Measurements from ENCODE around the gene USP48.

DNA sequence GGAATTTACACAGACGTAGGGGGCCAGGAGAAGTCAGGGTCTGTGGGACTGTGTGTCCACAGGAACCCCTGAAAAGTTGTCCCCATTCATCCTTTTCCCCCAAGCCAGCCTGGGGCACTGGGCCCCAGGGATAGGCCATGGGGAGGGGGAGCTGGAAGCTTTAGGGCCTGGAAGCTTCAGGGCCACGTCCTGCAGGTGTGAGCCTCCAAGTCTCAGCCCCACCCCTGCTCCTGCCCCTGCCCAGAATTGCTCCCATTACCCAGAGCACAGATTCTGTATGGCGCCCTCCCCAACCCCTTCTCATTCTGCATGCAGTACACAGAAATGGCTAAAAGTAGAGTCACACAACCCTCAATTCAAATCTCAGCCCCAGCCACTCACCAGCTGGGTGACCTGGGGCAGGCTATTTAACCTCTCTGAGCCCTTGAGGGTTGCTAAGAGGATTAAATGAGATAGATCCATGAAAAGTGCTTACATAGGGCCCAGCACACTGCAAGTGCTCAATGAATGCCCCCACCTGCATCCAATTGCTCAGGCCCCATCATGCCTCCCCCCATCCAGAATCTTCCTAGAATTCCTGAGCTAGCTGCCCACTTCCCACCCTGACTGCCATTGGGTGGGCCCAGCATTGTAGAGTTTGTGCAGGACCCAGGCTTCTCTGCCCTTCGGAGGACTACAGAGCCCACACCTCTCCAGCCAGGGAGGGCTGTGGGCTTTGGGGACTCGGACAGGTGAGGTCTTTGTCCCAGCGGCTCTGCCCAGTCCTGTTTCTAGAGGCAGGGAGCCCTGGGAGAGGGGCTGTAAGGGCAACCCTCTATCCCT lies 120.3 kb downstream of the USP48 start:
- TF ChIP-seq, protein P1, sequence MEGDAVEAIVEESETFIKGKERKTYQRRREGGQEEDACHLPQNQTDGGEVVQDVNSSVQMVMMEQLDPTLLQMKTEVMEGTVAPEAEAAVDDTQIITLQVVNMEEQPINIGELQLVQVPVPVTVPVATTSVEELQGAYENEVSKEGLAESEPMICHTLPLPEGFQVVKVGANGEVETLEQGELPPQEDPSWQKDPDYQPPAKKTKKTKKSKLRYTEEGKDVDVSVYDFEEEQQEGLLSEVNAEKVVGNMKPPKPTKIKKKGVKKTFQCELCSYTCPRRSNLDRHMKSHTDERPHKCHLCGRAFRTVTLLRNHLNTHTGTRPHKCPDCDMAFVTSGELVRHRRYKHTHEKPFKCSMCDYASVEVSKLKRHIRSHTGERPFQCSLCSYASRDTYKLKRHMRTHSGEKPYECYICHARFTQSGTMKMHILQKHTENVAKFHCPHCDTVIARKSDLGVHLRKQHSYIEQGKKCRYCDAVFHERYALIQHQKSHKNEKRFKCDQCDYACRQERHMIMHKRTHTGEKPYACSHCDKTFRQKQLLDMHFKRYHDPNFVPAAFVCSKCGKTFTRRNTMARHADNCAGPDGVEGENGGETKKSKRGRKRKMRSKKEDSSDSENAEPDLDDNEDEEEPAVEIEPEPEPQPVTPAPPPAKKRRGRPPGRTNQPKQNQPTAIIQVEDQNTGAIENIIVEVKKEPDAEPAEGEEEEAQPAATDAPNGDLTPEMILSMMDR (IDR thresholded peaks at IDR 0.05) = no peak
- TF ChIP-seq POLR2A (IDR thresholded peaks at IDR 0.05) = no peak
